Nucleus accumbens (tissue), 56 donors: ENCODE measurements around the gene ARHGEF35.
"Not testable (repeated sequence)": the region's sequence is repeated elsewhere in the genome, so short reads cannot be mapped to it uniquely, and the experiment has no call there.

Experiments
- DNase-seq, 56 donors: peaks; one replicate each; lab custom pipeline; 2025; lab: John Stamatoyannopoulos, UW

ARHGEF35 gene

GRCh38 chr7:144179165-144179479 lies 16.5 kb downstream of the ARHGEF35 start:
- DNase-seq: not testable (repeated sequence)

- DNase-seq: not testable (repeated sequence)
Measured at GRCh38 chr7:144178380-144179164, 17.1 kb downstream of the ARHGEF35 start.

GRCh38 chr7:144174613-144175012 lies 21.0 kb downstream of the ARHGEF35 start:
- DNase-seq: no peak

- DNase-seq: not testable (repeated sequence)
Measured at GRCh38 chr7:144171594-144172350, 23.9 kb downstream of the ARHGEF35 start.

- DNase-seq: no peak
Measured at GRCh38 chr7:144164784-144165183, 30.8 kb downstream of the ARHGEF35 start.

GRCh38 chr7:144158861-144159260 lies 36.8 kb downstream of the ARHGEF35 start:
- DNase-seq: no peak

- DNase-seq: no peak
Measured at GRCh38 chr7:144148224-144148827, 47.3 kb downstream of the ARHGEF35 start.

- DNase-seq: no peak
Measured at GRCh38 chr7:144144426-144144825, 51.2 kb downstream of the ARHGEF35 start.

GRCh38 chr7:144142187-144142586 lies 53.4 kb downstream of the ARHGEF35 start:
- no peak for DNase-seq

- no peak for DNase-seq
Measured at GRCh38 chr7:144137501-144137900, 58.1 kb downstream of the ARHGEF35 start.
